HCT116 (cell line): ENCODE data around the gene EPHA8. TPM values are rescaled to one million over a fixed set of nuclear protein-coding genes. Genes with fewer than 3 reads are reported as not detected.
A peak's percentile ranks its signal among the peaks of the same experiment; 100 is the strongest.

Experiments
- ATAC-seq: fragments of 200-7000 bp; cut with Tn5 transposase; 2 replicates; pipeline ENCODE4 v1.9.1; 2020; ENCODE audit warnings: mild to moderate bottlenecking, moderate library complexity
- BruUV-seq: library from RNA; stranded (reverse); fragments of 400-500 nt; replicated peaks from 2 replicates; lab custom pipeline; 2021; lab: Mats Ljungman, UMichigan
- CTCF ChIA-PET: fragments of 300-600 bp; sonication (Branson Sonifier 250); formaldehyde crosslinking; loops from one replicate; lab custom pipeline; 2021; ENCODE audit warnings: antibody characterized with exemption; lab: Charles Lee
- POLR2A ChIA-PET: fragments of 300-600, 350-600 bp; sonication (Branson Sonifier 250); formaldehyde crosslinking; loops from one replicate; lab custom pipeline; 2021; ENCODE audit warnings: antibody characterized with exemption; lab: Charles Lee
- RAD21 ChIA-PET, 2 experiments: fragments of 300-600 bp; sonication (Branson Sonifier 250); formaldehyde crosslinking; loops; one replicate each; lab custom pipeline; 2023; ENCODE audit warnings: low total read pairs in 2 of 2; ENCODE audit not compliant: uncharacterized antibody in 2 of 2, unreplicated experiment in 2 of 2, low non-redundant PET in 1 of 2; lab: Charles Lee
- DNase-seq: peaks from one replicate; pipeline ENCODE4 v3.0.0-alpha.2; 2010; ENCODE audit warnings: low read depth, low spot score
- H2AFZ ChIP-seq: fragments of 200-600 bp; shearing (Covaris generic), sonication (generic); 2 replicates; pipeline ENCODE4 v1.6.1; 2017; ENCODE audit warnings: low read depth, mixed run types, mixed read lengths, antibody characterized with exemption, low read length; ENCODE audit not compliant: poor library complexity, severe bottlenecking
- H3K27ac ChIP-seq: 2 replicates; pipeline ENCODE4 v1.5.1; 2012; ENCODE audit warnings: low read depth, low read length
- H3K27me3 ChIP-seq: fragments of 200-600 bp; sonication (generic); 2 replicates; pipeline ENCODE4 v1.6.1; 2016; ENCODE audit warnings: mixed run types, low read length, mixed read lengths; ENCODE audit not compliant: insufficient read depth
- H3K36me3 ChIP-seq, 2 experiments: fragments of 200-500 bp in 1 of 2; fragments of 200-600 bp in 1 of 2; sonication (Bioruptor generic) in 1 of 2; sonication (generic) in 1 of 2; 2 replicates each; pipeline versions ENCODE4 v1.5.1 to v1.6.1; 2014 to 2016; ENCODE audit warnings: low read length in 2 of 2, inconsistent platforms in 1 of 2, mixed read lengths in 1 of 2, mixed run types in 1 of 2; ENCODE audit not compliant: insufficient read depth in 2 of 2, control insufficient read depth in 1 of 2
- H3K4me1 ChIP-seq, 2 experiments: fragments of 200-600 bp in 1 of 2; sonication (generic) in 1 of 2; 2 replicates each; pipeline versions ENCODE4 v1.5.1 to v1.6.1; 2012 to 2017; ENCODE audit warnings: low read length in 2 of 2, inconsistent platforms in 1 of 2, mild to moderate bottlenecking in 1 of 2, mixed read lengths in 1 of 2, mixed run types in 1 of 2, moderate library complexity in 1 of 2; ENCODE audit not compliant: insufficient read depth in 2 of 2, control insufficient read depth in 1 of 2
- H3K4me2 ChIP-seq: fragments of 200-600 bp; sonication (generic); 2 replicates; pipeline ENCODE4 v1.6.1; 2017; ENCODE audit warnings: mixed run types, low read length, mixed read lengths
- H3K4me3 ChIP-seq, 2 experiments: fragments of 200-600 bp in 1 of 2; sonication (generic) in 1 of 2; replicated peaks in 1 of 2; 2 replicates each; pipeline ENCODE4 v1.5.1; 2011 to 2016; ENCODE audit warnings: low read length in 2 of 2, control low read depth in 1 of 2, low read depth in 1 of 2, mild to moderate bottlenecking in 1 of 2, mixed read lengths in 1 of 2, mixed run types in 1 of 2
- H3K79me2 ChIP-seq: fragments of 200-600 bp; sonication (generic); 2 replicates; pipeline ENCODE4 v1.6.1; 2017; ENCODE audit warnings: mild to moderate bottlenecking, mixed run types, low read length, moderate library complexity, mixed read lengths; ENCODE audit not compliant: insufficient read depth
- H3K9ac ChIP-seq: fragments of 200-600 bp; sonication (generic); 2 replicates; pipeline ENCODE4 v1.6.1; 2016; ENCODE audit warnings: low read length, mixed read lengths
- H3K9me2 ChIP-seq: fragments of 200-600 bp; sonication (generic), shearing (Covaris generic); 2 replicates; pipeline ENCODE4 v1.6.1; 2017; ENCODE audit warnings: mixed run types, mild to moderate bottlenecking, moderate library complexity; ENCODE audit not compliant: insufficient read depth
- H3K9me3 ChIP-seq, 2 experiments: fragments of 200-500 bp in 1 of 2; fragments of 200-600 bp in 1 of 2; sonication (Bioruptor generic) in 1 of 2; sonication (generic) in 1 of 2; 2 replicates each; pipeline ENCODE4 v1.6.1; 2014 to 2017; ENCODE audit warnings: low read length in 2 of 2, mixed read lengths in 2 of 2, inconsistent platforms in 1 of 2, low read depth in 1 of 2, mild to moderate bottlenecking in 1 of 2, mixed run types in 1 of 2, moderate library complexity in 1 of 2; ENCODE audit not compliant: control insufficient read depth in 1 of 2, insufficient read depth in 1 of 2
- H4K20me1 ChIP-seq: fragments of 200-600 bp; sonication (generic), shearing (Covaris generic); 2 replicates; pipeline ENCODE4 v1.6.1; 2017; ENCODE audit warnings: mixed run types, mild to moderate bottlenecking, moderate library complexity; ENCODE audit not compliant: insufficient read depth
- EZH2phosphoT487 ChIP-seq: fragments of 200-600 bp; IDR thresholded peaks from 2 replicates; pipeline ENCODE4 v1.6.1; 2018; ENCODE audit warnings: antibody characterized with exemption, borderline replicate concordance
- intact Hi-C: fragments of 100-400 bp; cut with micrococcal nuclease; formaldehyde crosslinking; loops from 2 replicates; pipeline ENCODE4 v1.10.0; 2022
- total RNA-seq: library from RNA; stranded (reverse); gene quantifications from one replicate; pipeline ENCODE4 v1.2.1, GENCODE V29; 2021; ENCODE audit not compliant: unreplicated experiment
- TF ChIP-seq, protein P1 (sequence below): IDR thresholded peaks from 2 replicates; pipeline ENCODE4 v1.6.1; 2012; ENCODE audit warnings: low read depth

EPHA8 gene
- total RNA-seq, 1 experiment from 2014 or later, result 0.30 TPM

DNA sequence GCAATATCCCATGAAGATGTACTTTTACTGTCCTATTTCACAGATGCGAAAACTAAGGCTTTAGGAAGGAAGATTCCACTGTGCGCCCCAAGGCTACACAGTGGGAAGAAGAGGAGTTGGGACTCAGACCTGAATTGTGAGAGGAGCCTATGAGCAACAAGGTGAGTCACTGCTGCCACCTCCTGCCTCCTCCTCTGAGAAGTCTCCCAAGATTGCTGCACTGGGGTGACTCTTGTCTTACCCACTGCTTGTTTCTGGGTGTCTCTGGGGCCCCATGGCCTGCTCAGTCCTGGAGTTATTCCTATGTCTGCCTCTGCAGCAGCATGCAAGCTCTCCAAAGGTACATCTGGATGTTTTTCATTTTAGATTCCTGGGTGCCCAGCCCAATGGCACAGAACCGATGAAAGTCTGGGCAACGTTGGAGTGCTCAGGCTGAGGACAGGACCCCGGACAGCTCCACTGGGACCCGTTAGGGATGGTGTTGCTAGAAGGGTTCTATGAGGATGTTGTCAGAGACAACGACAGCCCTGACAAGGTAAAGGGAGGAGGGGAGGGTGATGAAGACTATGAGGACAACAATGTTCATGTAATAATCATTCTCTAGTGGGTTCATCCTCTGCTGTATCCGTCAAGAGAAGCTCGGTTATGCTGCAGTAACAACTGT is 62.1 kb downstream of the EPHA8 start:
- POLR2A ChIA-PET, result no interaction called here
- H3K4me3 ChIP-seq, result no peak overlapping the region
- intact Hi-C loops, result loop anchor here (10.0 kb wide), 1 partner anchor 101 kb away; no protein-coding TSS in a partner anchor
- TF ChIP-seq, protein P1, sequence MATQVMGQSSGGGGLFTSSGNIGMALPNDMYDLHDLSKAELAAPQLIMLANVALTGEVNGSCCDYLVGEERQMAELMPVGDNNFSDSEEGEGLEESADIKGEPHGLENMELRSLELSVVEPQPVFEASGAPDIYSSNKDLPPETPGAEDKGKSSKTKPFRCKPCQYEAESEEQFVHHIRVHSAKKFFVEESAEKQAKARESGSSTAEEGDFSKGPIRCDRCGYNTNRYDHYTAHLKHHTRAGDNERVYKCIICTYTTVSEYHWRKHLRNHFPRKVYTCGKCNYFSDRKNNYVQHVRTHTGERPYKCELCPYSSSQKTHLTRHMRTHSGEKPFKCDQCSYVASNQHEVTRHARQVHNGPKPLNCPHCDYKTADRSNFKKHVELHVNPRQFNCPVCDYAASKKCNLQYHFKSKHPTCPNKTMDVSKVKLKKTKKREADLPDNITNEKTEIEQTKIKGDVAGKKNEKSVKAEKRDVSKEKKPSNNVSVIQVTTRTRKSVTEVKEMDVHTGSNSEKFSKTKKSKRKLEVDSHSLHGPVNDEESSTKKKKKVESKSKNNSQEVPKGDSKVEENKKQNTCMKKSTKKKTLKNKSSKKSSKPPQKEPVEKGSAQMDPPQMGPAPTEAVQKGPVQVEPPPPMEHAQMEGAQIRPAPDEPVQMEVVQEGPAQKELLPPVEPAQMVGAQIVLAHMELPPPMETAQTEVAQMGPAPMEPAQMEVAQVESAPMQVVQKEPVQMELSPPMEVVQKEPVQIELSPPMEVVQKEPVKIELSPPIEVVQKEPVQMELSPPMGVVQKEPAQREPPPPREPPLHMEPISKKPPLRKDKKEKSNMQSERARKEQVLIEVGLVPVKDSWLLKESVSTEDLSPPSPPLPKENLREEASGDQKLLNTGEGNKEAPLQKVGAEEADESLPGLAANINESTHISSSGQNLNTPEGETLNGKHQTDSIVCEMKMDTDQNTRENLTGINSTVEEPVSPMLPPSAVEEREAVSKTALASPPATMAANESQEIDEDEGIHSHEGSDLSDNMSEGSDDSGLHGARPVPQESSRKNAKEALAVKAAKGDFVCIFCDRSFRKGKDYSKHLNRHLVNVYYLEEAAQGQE, result peak; percentile 76
- TF ChIP-seq EZH2phosphoT487, result no peak
- TF ChIP-seq, all 23 proteins: peak for 1
- no peak overlapping the region for H3K4me2 ChIP-seq
- ATAC-seq (peak; percentile 38; the same call in 1 of the 2 replicates), DNase-seq (no peak)
- no peak overlapping the region for H2AFZ ChIP-seq
- H3K9ac ChIP-seq, result no peak overlapping the region
- peaks cover 36% of the 10 kb centered on the region; the same call in 1 of the 2 replicates for H3K27me3 ChIP-seq
- H3K4me1 ChIP-seq, result no peaks in the 10 kb centered on the region
- H3K9me2 ChIP-seq, result no peaks in the 10 kb centered on the region
- no peaks in the 10 kb centered on the region for H4K20me1 ChIP-seq
- BruUV-seq, result no TSS peak
- H3K9me3 ChIP-seq, result no peaks in the 10 kb centered on the region
- RAD21 ChIA-PET, result no interaction called here
- H3K36me3 ChIP-seq, result no peaks in the 10 kb centered on the region
- H3K27ac ChIP-seq, result no peak overlapping the region
- H3K79me2 ChIP-seq, result no peaks in the 10 kb centered on the region
- CTCF ChIA-PET, result no interaction called here
